Tibial nerve (tissue), 4 donors: ENCODE results near the gene PTPRU.

ENCODE experiments used
- CTCF ChIP-seq, 5 experiments: fragments of 200-600 bp in 3 of 5; fragments of 450-650 bp in 2 of 5; sonication (generic) in 3 of 5; IDR thresholded peaks; one replicate each; pipeline ENCODE4 v1.5.1; 2016 to 2019; ENCODE audit warnings: antibody characterized with exemption in 5 of 5, mild to moderate bottlenecking in 3 of 5, moderate library complexity in 2 of 5
- EP300 ChIP-seq, 2 donors: sonication (generic); formaldehyde crosslinking; IDR thresholded peaks; one replicate each; pipeline ENCODE4 v1.6.1; 2017; ENCODE audit warnings: antibody characterized with exemption in 2 of 2, mild to moderate bottlenecking in 1 of 2
- POLR2A ChIP-seq, 2 donors: fragments of 450-650 bp; IDR thresholded peaks; one replicate each; pipeline ENCODE4 v1.6.1; 2017; ENCODE audit warnings: antibody characterized with exemption in 2 of 2, mild to moderate bottlenecking in 2 of 2, moderate library complexity in 2 of 2

- no peak for TF ChIP-seq CTCF (IDR thresholded peaks at IDR 0.05)
- TF ChIP-seq EP300 (IDR thresholded peaks at IDR 0.05) = no peak
- no peak for TF ChIP-seq POLR2A (IDR thresholded peaks at IDR 0.05)
Measured at GRCh38 chr1:29278124-29278523, 41.8 kb downstream of the PTPRU start.
